GM20000 (cell line): ENCODE data around the gene CC2D1A.
A peak's percentile ranks its signal among the peaks of the same experiment; 100 is the strongest.

ENCODE experiments used
- DNase-seq: peaks from one replicate; pipeline ENCODE4 v3.0.0; 2012; ENCODE audit warnings: low spot score
- CTCF ChIP-seq: IDR thresholded peaks from 2 replicates; pipeline ENCODE4 v1.5.1; 2012; ENCODE audit warnings: mild to moderate bottlenecking, control low read depth; ENCODE audit errors: extremely low read depth, missing control alignments

CC2D1A gene

GRCh38 chr19:13938301-13939064, 32.5 kb downstream of the CC2D1A start, which contains the start of gene PODNL1:
TSS of gene PODNL1 (minus strand) at chr19:13938417. CDS start at chr19:13938181, 236 bp downstream.
- DNase-seq, result no peak
- TF ChIP-seq CTCF, result no peak

- DNase-seq, result no peak
- TF ChIP-seq CTCF, result no peak
These were observed 36.2 kb downstream of the CC2D1A start for GRCh38 chr19:13942023-13942684.

GRCh38 chr19:13946414-13946813, 40.4 kb downstream of the CC2D1A start:
- DNase-seq, result no peak
- TF ChIP-seq CTCF, result no peak

GRCh38 chr19:13951043-13951442, 45.0 kb downstream of the CC2D1A start:
- no peak for TF ChIP-seq CTCF
- DNase-seq, result no peak

- DNase-seq, result no peak
- TF ChIP-seq CTCF, result no peak
These were observed 45.8 kb downstream of the CC2D1A start for GRCh38 chr19:13951799-13952153.

- no peak for TF ChIP-seq CTCF
- peak; percentile 100 for DNase-seq
These were observed 46.3 kb downstream of the CC2D1A start, which contains the start of gene DCAF15 for GRCh38 chr19:13952154-13952930. TSS of gene DCAF15 (plus strand) at chr19:13952509. CDS start at chr19:13952513, 4 bp downstream.
